NB4 (cell line): ENCODE measurements around the gene JPH3.
"Not testable (repeated sequence)": the region's sequence is repeated elsewhere in the genome, so short reads cannot be mapped to it uniquely, and the experiment has no call there.

Experiments used
- DNase-seq: peaks from one replicate; pipeline ENCODE4 v3.0.0; 2010; ENCODE audit warnings: low read depth
- H3K4me3 ChIP-seq: one replicate; pipeline ENCODE4 v1.5.1; 2011; ENCODE audit warnings: mild to moderate bottlenecking, low read depth, low read length, moderate library complexity
- MYC ChIP-seq: IDR thresholded peaks from 2 replicates; pipeline ENCODE4 v1.6.1; 2011; ENCODE audit warnings: low read depth, low read length
- POLR2A ChIP-seq: IDR thresholded peaks from 2 replicates; pipeline ENCODE4 v1.6.1; 2011; ENCODE audit warnings: mild to moderate bottlenecking; ENCODE audit not compliant: insufficient read length; ENCODE audit errors: extremely low read depth
- TF ChIP-seq, protein P1 (sequence below): IDR thresholded peaks from one replicate; pipeline ENCODE4 v1.5.1; 2012; ENCODE audit warnings: low read depth, low read length
- TF ChIP-seq, protein P2 (sequence below): IDR thresholded peaks from 2 replicates; pipeline ENCODE4 v1.6.1; 2011; ENCODE audit warnings: low read depth, low read length

Gene JPH3

DNA sequence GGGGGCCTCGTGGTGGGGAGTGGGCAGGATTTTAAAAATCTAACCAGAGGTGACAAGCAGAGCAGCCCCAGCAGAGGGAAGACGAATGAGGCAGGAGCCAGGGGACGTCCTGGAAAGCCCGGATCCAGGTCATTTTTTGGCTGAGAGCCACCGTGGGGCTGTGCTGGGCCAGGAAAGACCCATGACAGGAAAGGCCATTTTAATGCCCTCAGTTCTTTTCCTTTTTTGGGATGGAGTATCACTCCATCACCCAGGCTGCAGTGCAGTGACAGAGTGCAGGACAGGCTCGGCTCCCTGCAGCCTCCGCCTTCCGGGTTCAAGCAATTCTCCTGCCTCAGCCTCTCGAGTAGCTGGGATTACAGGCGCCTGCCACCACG, 30.5 kb upstream of the JPH3 start:
- TF ChIP-seq, protein P1, sequence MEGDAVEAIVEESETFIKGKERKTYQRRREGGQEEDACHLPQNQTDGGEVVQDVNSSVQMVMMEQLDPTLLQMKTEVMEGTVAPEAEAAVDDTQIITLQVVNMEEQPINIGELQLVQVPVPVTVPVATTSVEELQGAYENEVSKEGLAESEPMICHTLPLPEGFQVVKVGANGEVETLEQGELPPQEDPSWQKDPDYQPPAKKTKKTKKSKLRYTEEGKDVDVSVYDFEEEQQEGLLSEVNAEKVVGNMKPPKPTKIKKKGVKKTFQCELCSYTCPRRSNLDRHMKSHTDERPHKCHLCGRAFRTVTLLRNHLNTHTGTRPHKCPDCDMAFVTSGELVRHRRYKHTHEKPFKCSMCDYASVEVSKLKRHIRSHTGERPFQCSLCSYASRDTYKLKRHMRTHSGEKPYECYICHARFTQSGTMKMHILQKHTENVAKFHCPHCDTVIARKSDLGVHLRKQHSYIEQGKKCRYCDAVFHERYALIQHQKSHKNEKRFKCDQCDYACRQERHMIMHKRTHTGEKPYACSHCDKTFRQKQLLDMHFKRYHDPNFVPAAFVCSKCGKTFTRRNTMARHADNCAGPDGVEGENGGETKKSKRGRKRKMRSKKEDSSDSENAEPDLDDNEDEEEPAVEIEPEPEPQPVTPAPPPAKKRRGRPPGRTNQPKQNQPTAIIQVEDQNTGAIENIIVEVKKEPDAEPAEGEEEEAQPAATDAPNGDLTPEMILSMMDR: no peak
- no peak for TF ChIP-seq MYC
- no peak for TF ChIP-seq POLR2A
- TF ChIP-seq, protein P2, sequence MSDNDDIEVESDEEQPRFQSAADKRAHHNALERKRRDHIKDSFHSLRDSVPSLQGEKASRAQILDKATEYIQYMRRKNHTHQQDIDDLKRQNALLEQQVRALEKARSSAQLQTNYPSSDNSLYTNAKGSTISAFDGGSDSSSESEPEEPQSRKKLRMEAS: no peak
- H3K4me3 ChIP-seq: no peak overlapping the region
- no peak for DNase-seq

DNA sequence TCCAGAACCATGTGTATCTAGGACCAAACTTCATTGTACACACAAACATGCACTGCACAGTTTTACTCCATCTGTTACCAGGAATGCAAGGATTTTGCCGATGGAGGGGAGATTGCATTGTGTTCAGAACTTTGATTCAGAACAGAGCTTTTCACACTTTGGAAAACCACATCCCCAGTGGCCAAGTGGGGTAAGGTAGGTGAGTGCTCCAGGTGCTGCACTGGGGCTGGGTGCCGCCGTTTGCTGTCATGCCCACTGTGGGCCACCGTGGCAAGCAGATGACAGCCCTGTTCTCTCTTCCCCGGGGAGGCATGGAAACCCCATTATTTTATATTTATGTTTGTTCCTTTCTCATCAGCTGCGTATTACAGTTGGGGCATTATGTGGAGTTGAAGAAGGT, 29.3 kb upstream of the JPH3 start:
- TF ChIP-seq, protein P1: no peak
- TF ChIP-seq MYC (no peak), POLR2A (no peak)
- TF ChIP-seq, protein P2: no peak
- no peak for DNase-seq

DNA sequence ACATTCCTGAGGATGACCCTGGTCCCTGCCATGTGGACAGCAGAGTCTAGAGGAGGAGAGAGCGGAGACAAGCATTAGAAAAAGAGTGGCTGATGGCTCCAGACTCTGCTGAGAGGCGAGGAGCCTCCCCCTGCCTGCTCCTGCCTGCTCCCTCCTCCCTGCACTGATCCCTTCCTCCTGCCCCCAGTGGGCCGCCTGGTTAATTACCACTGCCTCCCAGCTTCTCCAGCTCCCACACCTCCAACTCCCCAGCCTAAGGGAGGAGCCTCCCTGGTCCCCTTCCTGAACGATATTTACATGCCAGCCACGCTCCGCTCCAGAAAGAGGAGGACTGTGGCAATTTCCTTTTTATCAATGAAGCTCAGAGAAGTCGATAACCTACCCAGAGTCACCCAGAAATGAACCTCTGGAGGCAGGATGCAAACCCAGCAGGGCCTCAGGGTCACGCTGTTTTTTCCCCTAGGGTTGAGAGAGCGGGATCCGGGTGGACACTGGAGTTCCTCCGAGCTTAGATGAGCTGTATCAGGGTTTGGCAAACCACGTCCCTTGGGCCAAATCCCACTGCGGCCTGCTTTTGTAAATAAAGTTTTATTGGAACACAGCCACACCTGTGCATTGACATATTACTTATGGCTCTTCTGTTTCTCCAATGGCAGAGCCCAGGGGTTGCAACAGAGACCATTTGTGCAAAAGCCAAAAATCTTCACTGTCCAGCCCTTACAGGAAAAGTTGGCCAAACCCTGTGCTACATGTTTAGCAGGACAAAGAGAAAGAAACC, 27.1 kb upstream of the JPH3 start:
- TF ChIP-seq, protein P2: no peak
- TF ChIP-seq, protein P1: no peak
- TF ChIP-seq MYC (no peak), POLR2A (no peak)
- no peak overlapping the region for H3K4me3 ChIP-seq
- peak; percentile 47 for DNase-seq

More for the DNA sequence above, 29.3 kb upstream of the JPH3 start:
- no peak overlapping the region for H3K4me3 ChIP-seq

DNA sequence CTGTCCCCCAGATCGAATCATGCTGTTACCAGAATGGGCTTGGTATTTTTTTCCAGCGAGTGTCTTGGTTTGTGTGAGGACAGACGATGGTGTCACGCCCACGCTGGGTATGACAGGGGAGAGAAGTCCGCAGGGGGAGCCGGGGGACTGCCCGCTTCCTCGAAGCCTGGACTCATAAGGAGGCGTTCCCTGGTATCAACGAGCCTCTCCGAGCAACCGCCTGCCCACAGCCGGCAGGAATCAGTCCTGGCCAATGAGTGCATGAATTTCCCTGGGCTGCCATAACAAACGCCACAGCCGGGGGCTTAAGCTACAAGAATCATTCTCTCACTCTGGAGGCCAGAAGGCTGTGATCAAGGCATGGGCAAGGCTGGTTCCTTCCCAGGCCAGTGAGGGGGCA, 26.1 kb upstream of the JPH3 start:
- H3K4me3 ChIP-seq: no peak overlapping the region
- DNase-seq: no peak
- TF ChIP-seq, protein P2: no peak
- TF ChIP-seq POLR2A (no peak), MYC (no peak)
- TF ChIP-seq, protein P1: no peak

DNA sequence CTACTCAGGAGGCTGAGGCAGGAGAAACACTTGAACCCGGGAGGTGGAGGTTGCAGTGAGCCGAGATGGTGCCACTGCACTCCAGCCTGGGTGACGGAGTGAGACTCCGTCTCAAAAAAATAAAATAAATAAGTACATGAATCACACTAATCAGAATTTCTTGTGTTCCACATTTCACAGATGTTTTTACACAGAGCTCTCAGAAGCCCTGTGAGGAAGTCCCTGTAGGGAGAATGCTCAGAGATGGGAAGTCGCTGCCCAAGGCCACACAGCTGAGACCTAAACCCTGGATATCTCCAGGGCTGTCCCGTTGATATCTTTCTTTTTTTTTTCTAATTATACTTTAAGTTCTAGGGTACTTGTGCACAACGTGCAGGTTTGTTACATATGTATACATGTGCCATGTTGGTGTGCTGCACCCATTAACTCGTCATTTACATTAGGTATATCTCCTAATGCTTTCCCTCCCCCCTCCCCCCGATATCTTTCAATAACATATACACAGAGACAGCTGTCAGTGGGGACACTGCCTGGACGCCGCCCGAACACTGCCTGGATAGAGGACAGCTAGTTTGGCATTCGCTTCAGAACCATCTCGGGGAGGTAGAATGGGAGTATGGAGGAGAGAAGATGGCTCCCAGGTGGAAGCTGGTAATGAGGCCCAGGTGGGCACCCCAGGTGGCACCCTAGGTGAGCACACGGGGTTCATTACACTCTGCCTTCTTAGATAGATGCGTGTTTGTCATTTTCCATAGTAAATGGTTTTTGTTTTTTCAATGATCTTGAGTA, 24.0 kb upstream of the JPH3 start:
- H3K4me3 ChIP-seq, DNase-seq: not testable (repeated sequence)

DNA sequence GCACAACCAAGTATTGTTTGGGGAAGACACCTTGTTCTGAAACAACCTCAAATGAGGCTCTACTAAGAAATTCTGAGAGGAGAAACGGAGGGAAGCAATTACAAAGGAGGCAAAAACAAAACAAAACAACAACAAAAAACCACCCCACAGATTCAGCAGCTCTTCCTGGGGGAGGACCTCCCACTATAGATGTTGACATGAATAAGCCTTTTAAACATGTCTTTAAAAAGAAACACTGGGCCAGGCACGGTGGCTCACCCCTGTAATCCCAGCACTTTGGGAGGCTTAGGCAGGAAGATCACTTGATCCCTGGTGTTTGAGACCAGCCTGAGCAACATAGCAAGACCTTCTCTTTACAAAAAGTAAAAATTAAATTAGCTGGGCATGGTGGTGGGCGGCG, 22.6 kb upstream of the JPH3 start:
- H3K4me3 ChIP-seq: no peak overlapping the region
- no peak for TF ChIP-seq MYC
- TF ChIP-seq, protein P2: no peak
- no peak for TF ChIP-seq POLR2A
- TF ChIP-seq, protein P1: no peak

More for the DNA sequence above, 22.6 kb upstream of the JPH3 start:
- DNase-seq: no peak
